Astrocyte (in vitro differentiated cells and primary cell): Measurements from ENCODE around the gene HES7. TPM values are rescaled to one million over a fixed set of nuclear protein-coding genes. Genes with fewer than 3 reads are reported as not detected.

ENCODE experiments used
- DNase-seq: peaks from one replicate; pipeline ENCODE4 v3.0.0-alpha.2; 2010; ENCODE audit warnings: low read depth
- FAIRE-seq: peaks from 2 replicates; lab custom pipeline; 2011; peaks lifted over from hg19 to GRCh38; lab: Jason Lieb, UNC
- H2AFZ ChIP-seq: 2 replicates; pipeline ENCODE4 v1.6.0; 2012; ENCODE audit warnings: low read depth, low read length, inconsistent platforms
- H3K27ac ChIP-seq: 2 replicates; pipeline ENCODE4 v1.5.1; 2011; ENCODE audit warnings: low read depth, low read length, inconsistent platforms
- H3K27me3 ChIP-seq: 2 replicates; pipeline ENCODE4 v1.6.0; 2011; ENCODE audit warnings: low read length, inconsistent platforms; ENCODE audit not compliant: insufficient read depth
- H3K36me3 ChIP-seq: 2 replicates; pipeline ENCODE4 v1.5.1; 2011; ENCODE audit warnings: low read length, inconsistent platforms; ENCODE audit not compliant: insufficient read depth
- H3K4me1 ChIP-seq: 2 replicates; pipeline ENCODE4 v1.5.1; 2011; ENCODE audit warnings: low read length, inconsistent platforms; ENCODE audit not compliant: insufficient read depth
- H3K4me2 ChIP-seq: 2 replicates; pipeline ENCODE4 v1.6.0; 2012; ENCODE audit warnings: low read length, inconsistent platforms
- H3K4me3 ChIP-seq: 2 replicates; pipeline ENCODE4 v1.5.1; 2011; ENCODE audit warnings: low read depth, mild to moderate bottlenecking, low read length, inconsistent platforms; ENCODE audit not compliant: insufficient read depth
- H3K79me2 ChIP-seq: 2 replicates; pipeline ENCODE4 v1.6.0; 2012; ENCODE audit warnings: mild to moderate bottlenecking, low read length, inconsistent platforms; ENCODE audit not compliant: insufficient read depth
- H3K9ac ChIP-seq: 2 replicates; pipeline ENCODE4 v1.6.0; 2012; ENCODE audit warnings: mild to moderate bottlenecking, low read length, inconsistent platforms
- H3K9me3 ChIP-seq: 2 replicates; pipeline ENCODE4 v1.5.1; 2012; ENCODE audit warnings: low read depth, mild to moderate bottlenecking, low read length, inconsistent platforms; ENCODE audit not compliant: insufficient read depth
- H4K20me1 ChIP-seq: 2 replicates; pipeline ENCODE4 v1.6.0; 2012; ENCODE audit warnings: low read length, inconsistent platforms; ENCODE audit not compliant: insufficient read depth
- H3K27ac Mint-ChIP-seq: one replicate; pipeline ENCODE4 v1.8.0; 2021; ENCODE audit warnings: mild to moderate bottlenecking, mixed read lengths; ENCODE audit not compliant: unreplicated experiment
- H3K27me3 Mint-ChIP-seq: one replicate; pipeline ENCODE4 v1.8.0; 2021; ENCODE audit warnings: low read depth, mixed read lengths; ENCODE audit not compliant: unreplicated experiment
- H3K36me3 Mint-ChIP-seq: one replicate; pipeline ENCODE4 v1.8.0; 2021; ENCODE audit warnings: low read depth, mixed read lengths; ENCODE audit not compliant: unreplicated experiment
- H3K4me1 Mint-ChIP-seq: one replicate; pipeline ENCODE4 v1.8.0; 2021; ENCODE audit warnings: low read depth, mixed read lengths; ENCODE audit not compliant: unreplicated experiment
- H3K4me3 Mint-ChIP-seq: one replicate; pipeline ENCODE4 v1.8.0; 2021; ENCODE audit warnings: mild to moderate bottlenecking, moderate library complexity, mixed read lengths; ENCODE audit not compliant: unreplicated experiment
- H3K9me3 Mint-ChIP-seq: one replicate; pipeline ENCODE4 v1.8.0; 2021; ENCODE audit warnings: mild to moderate bottlenecking, mixed read lengths; ENCODE audit not compliant: unreplicated experiment
- CTCF ChIP-seq: IDR thresholded peaks from 2 replicates; pipeline ENCODE4 v1.5.1; 2011; ENCODE audit warnings: low read depth, mild to moderate bottlenecking, inconsistent platforms, low read length, moderate library complexity; ENCODE audit not compliant: insufficient read depth
- EZH2 ChIP-seq: IDR thresholded peaks from 2 replicates; pipeline ENCODE4 v1.6.1; 2012; ENCODE audit warnings: mild to moderate bottlenecking, low read length, inconsistent platforms; ENCODE audit not compliant: insufficient read depth
- total RNA-seq: library from RNA; stranded (reverse); gene quantifications from 2 replicates; pipeline ENCODE4 v1.2.1, GENCODE V29; 2021

HES7 gene
- total RNA-seq, 1 donor from 2014 or later = 0.64 TPM

GRCh38 chr17:8141741-8142140, 17.8 kb upstream of the HES7 start:
- Histone ChIP-seq H3K27me3 (no peaks in the 10 kb centered on the region), H3K36me3 (no peaks in the 10 kb centered on the region), H3K9me3 (no peaks in the 10 kb centered on the region), H4K20me1 (peaks cover 4% of the 10 kb centered on the region), H3K27ac (no peak overlapping the region), H3K4me3 (no peak overlapping the region), H2AFZ (no peak overlapping the region), H3K9ac (no peak overlapping the region), H3K4me2 (no peak overlapping the region), H3K4me1 (peaks cover 6% of the 10 kb centered on the region), H3K79me2 (no peaks in the 10 kb centered on the region)
- TF ChIP-seq CTCF = no peak
- no peak for TF ChIP-seq EZH2
- Mint-ChIP-seq H3K9me3 (no peaks in the 10 kb centered on the region), H3K27ac (no peak overlapping the region), H3K27me3 (no peaks in the 10 kb centered on the region), H3K36me3 (peaks cover 30% of the 10 kb centered on the region), H3K4me1 (no peaks in the 10 kb centered on the region), H3K4me3 (no peak overlapping the region)
- FAIRE-seq = no peak
- no peak for DNase-seq

GRCh38 chr17:8141045-8141444, 17.1 kb upstream of the HES7 start:
- Mint-ChIP-seq H3K9me3 (no peaks in the 10 kb centered on the region), H3K27me3 (no peaks in the 10 kb centered on the region), H3K4me3 (peak overlapping the region; percentile 27), H3K27ac (no peak overlapping the region), H3K36me3 (peaks cover 23% of the 10 kb centered on the region), H3K4me1 (no peaks in the 10 kb centered on the region)
- H3K4me2 ChIP-seq = no peak overlapping the region
- H2AFZ ChIP-seq = no peak overlapping the region
- no peaks in the 10 kb centered on the region for H3K79me2 ChIP-seq
- DNase-seq = no peak
- H4K20me1 ChIP-seq = peaks cover 4% of the 10 kb centered on the region
- no peak overlapping the region for H3K9ac ChIP-seq
- no peak overlapping the region for H3K4me3 ChIP-seq
- no peak overlapping the region for H3K27ac ChIP-seq
- H3K36me3 ChIP-seq = no peaks in the 10 kb centered on the region
- no peaks in the 10 kb centered on the region for H3K9me3 ChIP-seq
- no peaks in the 10 kb centered on the region for H3K27me3 ChIP-seq
- FAIRE-seq = no peak
- TF ChIP-seq EZH2 (no peak), CTCF (no peak)
- H3K4me1 ChIP-seq = peaks cover 6% of the 10 kb centered on the region

GRCh38 chr17:8140065-8141029, 16.4 kb upstream of the HES7 start:
- H3K27me3 Mint-ChIP-seq = no peaks in the 10 kb centered on the region
- H3K4me3 ChIP-seq = no peak overlapping the region
- no peaks in the 10 kb centered on the region for H3K79me2 ChIP-seq
- peaks cover 6% of the 10 kb centered on the region for H3K4me1 ChIP-seq
- no peaks in the 10 kb centered on the region for H3K9me3 Mint-ChIP-seq
- peaks cover 21% of the 10 kb centered on the region for H3K36me3 Mint-ChIP-seq
- no peak overlapping the region for H3K27ac ChIP-seq
- no peak overlapping the region for H3K4me2 ChIP-seq
- DNase-seq (no peak), FAIRE-seq (no peak)
- H3K9me3 ChIP-seq = no peaks in the 10 kb centered on the region
- no peaks in the 10 kb centered on the region for H3K36me3 ChIP-seq
- no peaks in the 10 kb centered on the region for H3K27me3 ChIP-seq
- no peak overlapping the region for H3K27ac Mint-ChIP-seq
- no peak overlapping the region for H3K9ac ChIP-seq
- no peaks in the 10 kb centered on the region for H3K4me1 Mint-ChIP-seq
- H2AFZ ChIP-seq = no peak overlapping the region
- H3K4me3 Mint-ChIP-seq = no peak overlapping the region
- peaks cover 4% of the 10 kb centered on the region for H4K20me1 ChIP-seq
- no peak for TF ChIP-seq EZH2
- TF ChIP-seq CTCF = no peak
